Measurements from ENCODE around the gene C1QTNF8.

The C1QTNF8 gene

GRCh38 chr16:1070864-1071408 lies 25.1 kb downstream of the C1QTNF8 start:
- in situ Hi-C loops (cut with MboI; ENCODE audit: low pct_unique_long_range_greater_than_20kb, low sequenced_read_pairs) = no loop called here

GRCh38 chr16:1070084-1070863 lies 25.8 kb downstream of the C1QTNF8 start:
- DNase-seq = no peak
- in situ Hi-C loops (cut with MboI; ENCODE audit: low pct_unique_long_range_greater_than_20kb, low sequenced_read_pairs) = no loop called here

More at GRCh38 chr16:1070864-1071408, 25.1 kb downstream of the C1QTNF8 start:
- no peak for DNase-seq

GRCh38 chr16:1069154-1069553 lies 26.9 kb downstream of the C1QTNF8 start:
- in situ Hi-C loops (cut with MboI; ENCODE audit: low pct_unique_long_range_greater_than_20kb, low sequenced_read_pairs) = no loop called here
- DNase-seq = no peak

- no peak for DNase-seq
- in situ Hi-C loops (cut with MboI; ENCODE audit: low pct_unique_long_range_greater_than_20kb, low sequenced_read_pairs) = no loop called here
These were observed 27.6 kb downstream of the C1QTNF8 start for GRCh38 chr16:1068451-1068850.

GRCh38 chr16:1067629-1068028 lies 28.4 kb downstream of the C1QTNF8 start:
- no peak for DNase-seq
- in situ Hi-C loops (cut with MboI; ENCODE audit: low pct_unique_long_range_greater_than_20kb, low sequenced_read_pairs) = no loop called here

GRCh38 chr16:1066584-1067172 lies 29.4 kb downstream of the C1QTNF8 start:
- no peak for DNase-seq
- in situ Hi-C loops (cut with MboI; ENCODE audit: low pct_unique_long_range_greater_than_20kb, low sequenced_read_pairs) = no loop called here

- in situ Hi-C loops (cut with MboI; ENCODE audit: low pct_unique_long_range_greater_than_20kb, low sequenced_read_pairs) = no loop called here
- no peak for DNase-seq
These were observed 30.4 kb downstream of the C1QTNF8 start for GRCh38 chr16:1065469-1066128.

- in situ Hi-C loops (cut with MboI; ENCODE audit: low pct_unique_long_range_greater_than_20kb, low sequenced_read_pairs) = no loop called here
These were observed 32.3 kb downstream of the C1QTNF8 start for GRCh38 chr16:1063728-1064127.

GRCh38 chr16:1062895-1063294 lies 33.1 kb downstream of the C1QTNF8 start:
- in situ Hi-C loops (cut with MboI; ENCODE audit: low pct_unique_long_range_greater_than_20kb, low sequenced_read_pairs) = no loop called here
- no peak for DNase-seq

More at GRCh38 chr16:1063728-1064127, 32.3 kb downstream of the C1QTNF8 start:
- no peak for DNase-seq

- in situ Hi-C loops (cut with MboI; ENCODE audit: low pct_unique_long_range_greater_than_20kb, low sequenced_read_pairs) = no loop called here
- no peak for DNase-seq
These were observed 34.1 kb downstream of the C1QTNF8 start for GRCh38 chr16:1061769-1062505.

GRCh38 chr16:1060416-1061340 lies 35.4 kb downstream of the C1QTNF8 start:
- in situ Hi-C loops (cut with MboI; ENCODE audit: low pct_unique_long_range_greater_than_20kb, low sequenced_read_pairs) = no loop called here
- no peak for DNase-seq

- DNase-seq = no peak
- in situ Hi-C loops (cut with MboI; ENCODE audit: low pct_unique_long_range_greater_than_20kb, low sequenced_read_pairs) = no loop called here
These were observed 36.7 kb downstream of the C1QTNF8 start for GRCh38 chr16:1059310-1059709.

- in situ Hi-C loops (cut with MboI; ENCODE audit: low pct_unique_long_range_greater_than_20kb, low sequenced_read_pairs) = no loop called here
These were observed 37.8 kb downstream of the C1QTNF8 start for GRCh38 chr16:1058216-1058615.

GRCh38 chr16:1057252-1057932 lies 38.7 kb downstream of the C1QTNF8 start:
- in situ Hi-C loops (cut with MboI; ENCODE audit: low pct_unique_long_range_greater_than_20kb, low sequenced_read_pairs) = no loop called here
- DNase-seq = peak; percentile 54

More at GRCh38 chr16:1058216-1058615, 37.8 kb downstream of the C1QTNF8 start:
- DNase-seq = no peak

- in situ Hi-C loops (cut with MboI; ENCODE audit: low pct_unique_long_range_greater_than_20kb, low sequenced_read_pairs) = no loop called here
- no peak for DNase-seq
These were observed 39.8 kb downstream of the C1QTNF8 start for GRCh38 chr16:1056196-1056595.

- DNase-seq = no peak
- in situ Hi-C loops (cut with MboI; ENCODE audit: low pct_unique_long_range_greater_than_20kb, low sequenced_read_pairs) = no loop called here
These were observed 40.5 kb downstream of the C1QTNF8 start for GRCh38 chr16:1055557-1055924.

- in situ Hi-C loops (cut with MboI; ENCODE audit: low pct_unique_long_range_greater_than_20kb, low sequenced_read_pairs) = no loop called here
- peak; percentile 28 for DNase-seq
These were observed 41.1 kb downstream of the C1QTNF8 start for GRCh38 chr16:1054660-1055556.
